GM03348 (cell line): Measurements from ENCODE around the gene HIBADH.

Source experiments
- DNase-seq: peaks from one replicate; pipeline ENCODE4 v3.0.0; 2012; ENCODE audit warnings: low spot score

HIBADH gene

DNA sequence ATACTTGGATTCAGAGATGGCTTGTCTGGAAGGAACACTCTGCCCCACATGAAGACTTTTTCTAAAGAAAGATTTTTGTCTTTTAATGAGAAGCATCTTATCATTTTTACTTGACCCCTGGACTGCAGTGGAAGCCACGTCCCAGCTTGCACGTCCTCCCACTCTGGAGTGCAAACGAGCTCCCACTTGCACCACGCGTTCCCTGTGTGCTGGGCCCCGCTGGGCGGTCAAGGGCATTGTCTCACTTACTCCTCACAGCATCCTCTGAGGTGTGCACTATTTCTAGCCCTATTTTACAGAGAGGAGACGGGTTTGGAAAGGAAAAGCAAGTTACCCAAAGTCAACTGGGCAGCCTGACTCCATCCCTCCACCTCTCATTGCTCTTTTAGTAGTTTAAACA is 175.2 kb downstream of the HIBADH start:
- no peak for DNase-seq

DNA sequence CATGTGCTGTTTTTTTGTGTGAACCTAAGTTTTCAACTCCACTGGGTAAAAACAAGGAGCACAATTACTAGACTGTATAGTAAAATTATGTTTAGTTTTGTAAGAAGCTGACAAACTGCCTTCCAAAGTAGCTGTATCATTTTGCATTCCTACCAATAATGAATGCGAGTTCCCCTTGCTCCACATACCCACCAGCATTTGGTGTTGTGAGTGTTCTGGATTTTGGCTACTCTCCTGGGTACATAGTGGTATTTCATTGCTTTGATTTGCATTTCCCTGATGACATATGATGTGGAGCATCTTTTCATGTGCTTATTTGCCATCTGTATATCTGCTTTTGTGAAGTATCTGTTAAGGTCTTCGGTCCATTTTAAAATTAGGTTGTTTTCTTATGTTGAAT is 178.2 kb downstream of the HIBADH start:
- no peak for DNase-seq

DNA sequence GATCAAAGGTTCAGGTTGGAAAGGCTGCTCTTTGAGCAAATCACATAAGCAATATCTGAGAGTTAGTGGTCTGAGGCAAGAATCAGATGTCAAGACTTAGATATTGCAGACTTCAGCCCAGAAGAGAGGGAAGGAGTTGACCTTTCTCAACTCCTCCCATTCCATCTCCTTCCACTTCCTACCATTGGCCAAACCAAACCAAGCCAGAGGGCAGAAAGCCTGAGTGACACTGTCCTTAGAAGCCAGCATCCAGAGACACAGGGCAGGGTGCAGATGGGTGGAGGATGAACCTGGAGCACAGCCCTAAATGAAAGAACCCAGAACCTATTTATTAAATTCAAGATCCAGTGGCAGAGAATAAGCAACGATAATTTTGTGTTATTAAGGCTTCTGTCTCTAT is 180.5 kb downstream of the HIBADH start:
- no peak for DNase-seq

DNA sequence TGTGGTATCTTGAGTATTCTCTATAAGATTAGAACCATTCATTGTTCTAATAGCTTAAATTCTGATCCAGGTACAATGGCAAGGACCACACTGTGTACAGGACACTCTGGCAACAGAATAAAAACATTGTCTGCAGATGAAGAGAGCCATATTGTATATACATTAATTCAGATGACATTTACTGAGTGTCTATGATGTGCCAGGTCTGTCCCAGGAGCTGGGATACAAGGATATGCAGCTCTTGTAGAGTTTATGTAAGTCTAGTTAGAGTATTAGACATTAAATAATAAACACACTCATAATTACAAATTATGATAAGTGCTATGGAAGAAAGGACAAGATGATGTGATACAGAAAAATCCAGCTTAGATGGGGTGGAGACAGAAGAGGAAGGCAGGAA is 184.1 kb downstream of the HIBADH start:
- DNase-seq: no peak

DNA sequence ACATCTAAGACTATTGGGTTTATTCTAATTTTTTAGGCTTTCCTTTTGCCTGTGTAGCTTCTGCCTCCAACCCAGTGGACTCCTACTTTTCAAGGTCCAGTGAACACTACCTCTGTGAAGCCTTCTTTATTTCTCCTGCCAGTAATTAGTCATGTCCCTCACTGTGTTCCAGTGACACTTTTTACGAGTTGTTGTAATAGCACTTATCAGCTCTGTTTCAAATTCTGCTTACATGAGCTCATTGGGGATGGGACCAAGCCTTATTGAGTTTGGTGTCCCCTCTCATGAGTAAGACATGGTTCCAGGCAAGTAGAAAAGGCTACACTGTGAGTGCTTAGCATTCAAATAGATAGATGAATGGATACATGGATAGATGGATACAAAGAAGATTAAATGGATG is 184.6 kb downstream of the HIBADH start:
- DNase-seq: no peak

DNA sequence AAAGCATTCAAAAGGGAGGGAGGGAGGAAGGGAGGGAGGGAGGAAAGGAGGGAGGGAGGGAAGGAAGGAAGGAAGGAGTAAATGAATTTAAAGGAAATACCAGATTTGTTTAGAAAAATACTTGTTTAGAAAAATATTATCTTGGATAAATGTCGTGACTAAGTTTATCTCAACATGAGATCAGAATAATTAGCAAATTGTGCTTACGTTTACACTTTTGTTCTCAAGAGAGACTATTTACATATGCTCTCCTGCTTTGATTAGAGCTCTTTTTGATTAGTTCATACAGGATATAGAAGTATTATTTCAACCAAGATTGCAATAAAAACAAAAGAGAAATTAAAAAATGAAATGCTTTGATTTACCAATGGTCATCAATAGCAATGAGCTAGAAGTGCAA is 186.2 kb downstream of the HIBADH start:
- DNase-seq: no peak
